ENCODE measurements around the gene RAI1.

The RAI1 gene

DNA sequence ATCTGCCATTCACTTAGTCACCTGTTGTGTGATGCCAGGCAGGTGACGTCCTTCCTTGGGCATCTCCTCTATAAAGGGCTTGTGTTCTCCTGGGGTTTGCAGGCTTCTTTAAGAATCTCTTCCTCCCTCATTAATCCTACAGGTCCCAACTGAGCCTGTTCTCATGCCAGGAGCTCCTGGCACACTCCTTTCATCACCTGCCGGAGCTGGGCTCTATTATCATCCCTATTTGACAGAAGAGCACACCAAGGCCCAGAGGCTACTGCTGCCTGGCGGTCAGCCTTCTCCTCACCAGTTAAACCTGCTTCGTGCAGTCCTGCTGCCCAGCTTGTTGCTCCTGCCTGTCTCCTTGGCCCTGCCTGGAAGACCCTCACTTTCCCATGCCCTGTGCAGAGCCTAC, 51.2 kb downstream of the RAI1 start:
- TF ChIP-seq, protein P1, sequence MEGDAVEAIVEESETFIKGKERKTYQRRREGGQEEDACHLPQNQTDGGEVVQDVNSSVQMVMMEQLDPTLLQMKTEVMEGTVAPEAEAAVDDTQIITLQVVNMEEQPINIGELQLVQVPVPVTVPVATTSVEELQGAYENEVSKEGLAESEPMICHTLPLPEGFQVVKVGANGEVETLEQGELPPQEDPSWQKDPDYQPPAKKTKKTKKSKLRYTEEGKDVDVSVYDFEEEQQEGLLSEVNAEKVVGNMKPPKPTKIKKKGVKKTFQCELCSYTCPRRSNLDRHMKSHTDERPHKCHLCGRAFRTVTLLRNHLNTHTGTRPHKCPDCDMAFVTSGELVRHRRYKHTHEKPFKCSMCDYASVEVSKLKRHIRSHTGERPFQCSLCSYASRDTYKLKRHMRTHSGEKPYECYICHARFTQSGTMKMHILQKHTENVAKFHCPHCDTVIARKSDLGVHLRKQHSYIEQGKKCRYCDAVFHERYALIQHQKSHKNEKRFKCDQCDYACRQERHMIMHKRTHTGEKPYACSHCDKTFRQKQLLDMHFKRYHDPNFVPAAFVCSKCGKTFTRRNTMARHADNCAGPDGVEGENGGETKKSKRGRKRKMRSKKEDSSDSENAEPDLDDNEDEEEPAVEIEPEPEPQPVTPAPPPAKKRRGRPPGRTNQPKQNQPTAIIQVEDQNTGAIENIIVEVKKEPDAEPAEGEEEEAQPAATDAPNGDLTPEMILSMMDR (IDR thresholded peaks at IDR 0.05; ENCODE audit: low read depth, low read length): no peak

DNA sequence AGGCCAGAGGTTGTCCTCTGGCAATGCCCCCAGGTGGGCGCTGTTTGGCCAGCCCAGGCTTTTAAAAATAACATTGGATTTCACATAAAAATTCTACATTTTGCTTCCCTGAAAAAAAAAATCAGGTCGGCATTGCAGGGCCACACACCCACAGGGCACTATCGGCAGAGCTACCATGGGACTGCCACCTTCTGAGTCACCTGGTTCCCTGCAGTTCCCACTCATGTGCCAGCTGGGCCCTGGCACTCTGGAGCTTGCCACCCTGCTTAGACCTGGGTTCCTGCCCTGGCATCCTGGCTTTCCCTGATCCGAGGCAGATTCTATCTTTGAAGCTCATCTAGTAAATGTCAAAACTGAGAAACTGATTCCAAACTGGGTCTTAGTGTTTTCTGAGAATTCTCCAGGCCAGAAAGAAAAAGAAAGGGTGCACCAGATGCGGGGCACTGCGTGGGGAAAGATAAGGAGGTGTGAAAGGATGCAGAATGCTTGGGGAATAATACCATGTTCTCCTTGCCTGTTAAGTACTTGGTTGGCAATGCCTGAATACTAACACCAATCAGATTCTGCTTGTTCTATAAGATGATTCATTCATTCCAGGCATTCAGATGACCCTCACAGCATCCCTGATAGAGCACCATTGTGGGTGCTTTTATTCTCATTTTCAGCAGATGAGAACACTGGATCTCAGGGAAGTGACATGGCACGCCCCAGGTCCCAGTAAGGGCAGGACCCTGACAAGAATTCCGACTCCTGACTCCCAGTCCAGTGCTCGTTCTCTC, 51.8 kb downstream of the RAI1 start:
- TF ChIP-seq, protein P1 (IDR thresholded peaks at IDR 0.05; ENCODE audit: low read depth, low read length): no peak
- no peak overlapping the region for H3K4me3 ChIP-seq (ENCODE audit: low read depth, low read length)

More for the DNA sequence above, 51.2 kb downstream of the RAI1 start:
- H3K4me3 ChIP-seq (ENCODE audit: low read depth, low read length): no peak overlapping the region

DNA sequence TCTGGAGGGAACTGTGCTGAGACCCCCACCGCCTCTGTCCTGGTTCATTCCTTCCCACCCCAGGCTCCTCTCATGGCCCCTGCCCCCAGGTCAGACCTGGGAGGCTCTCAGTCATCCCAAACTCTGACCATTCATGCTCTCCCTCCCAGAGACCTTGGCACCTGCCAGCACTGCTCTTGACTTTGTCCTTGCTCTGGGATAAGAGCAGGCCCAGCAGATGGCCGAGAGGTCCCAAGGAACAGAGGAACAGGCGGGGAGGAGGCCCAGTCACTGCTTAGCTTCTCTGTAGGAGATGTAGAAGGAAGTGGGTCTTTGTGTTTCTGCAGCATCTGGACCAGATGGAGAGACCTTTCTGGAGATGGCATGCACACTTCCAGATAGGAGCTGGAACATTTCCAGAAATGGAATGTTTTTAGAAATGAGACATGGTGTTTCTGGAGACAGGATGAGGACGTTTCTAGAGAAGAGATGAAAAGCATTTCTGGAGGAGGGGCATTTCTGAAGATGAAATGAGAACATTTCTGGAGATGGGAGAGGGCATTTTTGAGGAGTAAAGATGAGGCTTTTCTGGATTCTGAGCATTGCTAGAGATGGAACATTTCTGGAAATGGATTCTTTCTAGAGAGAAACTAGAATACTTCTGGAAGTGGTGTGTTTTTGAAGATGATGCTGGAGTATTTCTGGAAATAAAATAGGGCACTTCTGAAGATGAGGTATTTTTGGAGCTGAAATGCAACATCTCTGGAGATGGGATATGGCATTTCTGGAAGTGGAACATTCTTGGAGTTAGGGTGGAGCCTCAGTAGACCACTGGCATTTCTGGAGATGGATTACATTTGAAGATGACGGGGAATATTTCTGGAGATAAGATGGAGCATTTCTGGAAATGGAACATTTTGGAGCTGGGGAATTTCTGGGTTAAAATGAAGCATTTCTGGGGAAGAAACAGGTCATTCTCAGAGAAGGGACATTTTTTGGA, 55.2 kb downstream of the RAI1 start:
- TF ChIP-seq, protein P1 (IDR thresholded peaks at IDR 0.05; ENCODE audit: low read depth, low read length): no peak
- H3K4me3 ChIP-seq (ENCODE audit: low read depth, low read length): no peak overlapping the region

DNA sequence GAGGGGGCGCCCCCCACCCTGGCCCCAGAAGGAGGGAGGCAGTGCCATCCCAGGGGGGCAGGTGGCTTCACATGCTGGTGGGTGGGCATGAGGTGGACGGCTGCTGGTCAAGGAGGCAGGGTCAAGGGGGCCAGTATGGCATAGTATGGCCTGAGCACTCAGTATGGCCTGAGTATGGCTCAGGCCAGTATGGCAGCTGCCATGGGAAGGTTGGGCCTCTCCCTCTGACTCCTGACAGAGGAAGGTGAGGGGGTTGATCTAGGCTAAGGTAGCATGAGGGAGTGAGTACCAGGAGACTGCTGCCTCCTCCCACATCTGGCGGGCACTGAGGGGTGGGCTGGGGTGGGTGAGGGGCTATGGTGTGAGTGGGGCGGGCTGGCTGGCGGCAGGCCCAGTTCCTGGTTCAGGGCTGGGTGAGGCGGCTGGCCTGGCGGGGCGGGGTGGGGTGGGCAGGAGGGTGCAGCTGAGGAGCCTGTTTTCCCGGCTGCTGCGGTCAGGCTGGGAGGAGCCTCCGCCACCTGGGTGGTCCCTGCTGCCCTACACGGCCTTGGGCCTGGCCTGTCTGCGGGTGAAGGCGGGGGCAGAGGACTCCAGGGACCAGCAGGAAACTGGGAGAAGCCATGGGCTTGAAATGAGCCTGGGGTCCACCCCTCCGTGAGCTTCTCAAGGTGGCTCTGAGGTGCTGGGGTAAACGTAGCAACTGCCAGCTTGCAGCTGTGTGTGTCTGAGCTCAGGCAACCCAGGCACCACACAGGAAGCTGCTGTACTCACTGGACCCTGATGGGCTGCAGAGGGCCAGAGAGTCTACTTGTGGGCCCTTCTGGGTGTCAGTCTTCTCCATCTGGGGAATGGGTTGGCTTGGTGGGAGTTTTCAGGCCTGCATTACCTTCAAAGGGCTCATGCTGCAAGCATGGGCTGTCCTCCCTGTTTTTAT, 57.0 kb downstream of the RAI1 start:
- no peak overlapping the region for H3K4me3 ChIP-seq (ENCODE audit: low read depth, low read length)
- TF ChIP-seq, protein P1 (IDR thresholded peaks at IDR 0.05; ENCODE audit: low read depth, low read length): no peak

DNA sequence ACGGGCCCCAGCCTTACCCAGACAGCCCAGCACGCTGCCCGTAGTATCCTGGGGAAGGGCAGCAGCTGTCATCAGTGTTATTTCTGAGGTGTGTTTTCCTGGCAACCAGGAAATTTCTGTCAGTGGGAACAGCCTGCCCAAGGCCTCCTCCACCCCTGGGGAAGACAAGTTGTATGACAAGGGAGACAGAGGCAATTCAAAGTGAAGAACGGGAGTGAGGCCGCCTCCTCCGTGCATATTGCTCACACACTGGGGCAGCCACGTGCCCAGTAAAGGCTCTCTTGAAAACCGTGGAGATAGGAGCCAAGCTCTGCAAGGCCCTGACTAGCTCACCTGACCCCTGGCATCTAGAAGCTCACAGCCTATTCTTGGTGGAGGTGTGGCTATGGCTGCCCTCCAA, 57.6 kb downstream of the RAI1 start:
- H3K4me3 ChIP-seq (ENCODE audit: low read depth, low read length): no peak overlapping the region
- TF ChIP-seq, protein P1 (IDR thresholded peaks at IDR 0.05; ENCODE audit: low read depth, low read length): no peak

DNA sequence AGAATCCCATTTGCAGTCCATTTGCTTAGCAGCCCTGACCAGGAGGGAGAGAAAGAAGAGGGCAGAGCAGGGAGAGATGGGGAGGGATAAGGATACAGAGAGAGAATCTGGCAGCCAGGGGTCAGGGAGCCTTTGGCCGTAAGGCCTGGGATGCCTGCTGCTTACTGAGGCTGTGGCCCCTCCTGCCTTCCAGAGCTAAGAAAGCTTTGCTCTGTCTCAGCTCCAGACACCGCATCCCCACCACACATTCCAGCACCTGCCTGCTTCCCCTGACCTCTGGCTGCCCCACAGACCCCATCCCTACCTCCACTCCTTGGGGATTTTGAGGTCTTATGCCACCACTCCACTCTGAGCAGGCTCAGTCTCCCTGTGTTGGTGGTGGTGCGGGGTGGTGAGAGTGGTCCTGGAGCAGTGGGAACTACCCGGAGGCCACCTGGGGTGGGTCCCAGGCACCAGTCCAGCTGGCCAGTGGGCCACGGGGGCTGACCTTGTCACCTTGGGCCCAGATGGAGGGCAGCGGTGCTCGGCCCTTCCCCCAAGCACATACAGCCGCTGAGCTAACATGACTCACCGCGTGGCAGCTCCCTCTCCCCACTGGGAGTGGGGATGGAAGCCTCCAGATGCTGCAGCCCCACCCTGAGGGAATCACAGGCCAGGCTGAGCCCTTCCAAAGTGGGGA, 58.3 kb downstream of the RAI1 start:
- TF ChIP-seq, protein P1 (IDR thresholded peaks at IDR 0.05; ENCODE audit: low read depth, low read length): no peak
- no peak overlapping the region for H3K4me3 ChIP-seq (ENCODE audit: low read depth, low read length)
